HL-60/S4 treated with retinoic acid at 250 ng/mL for 4 days and 3 days (cell line): ENCODE data around the gene CMIP.

ENCODE experiments used
- in situ Hi-C: fragments of 300-500 bp; cut with MboI; formaldehyde crosslinking; loops from 2 replicates; pipeline ENCODE4 v1.7.0; 2022; ENCODE audit warnings: low sequenced_read_pairs

CMIP gene

GRCh38 chr16:81694494-81695280 lies 250.1 kb downstream of the CMIP start:
- in situ Hi-C loops: no loop called here

- in situ Hi-C loops: no loop called here
These were observed 250.9 kb downstream of the CMIP start for GRCh38 chr16:81695321-81696165.

- in situ Hi-C loops: no loop called here
These were observed 251.8 kb downstream of the CMIP start for GRCh38 chr16:81696166-81696960.

GRCh38 chr16:81696961-81697615 lies 252.5 kb downstream of the CMIP start:
- in situ Hi-C loops: no loop called here

GRCh38 chr16:81697616-81698309 lies 253.2 kb downstream of the CMIP start:
- in situ Hi-C loops: no loop called here

GRCh38 chr16:81698310-81698641 lies 253.7 kb downstream of the CMIP start:
- in situ Hi-C loops: no loop called here

GRCh38 chr16:81699596-81699995 lies 255.0 kb downstream of the CMIP start:
- in situ Hi-C loops: no loop called here

- in situ Hi-C loops: no loop called here
These were observed 255.6 kb downstream of the CMIP start for GRCh38 chr16:81700071-81700779.

- in situ Hi-C loops: no loop called here
These were observed 256.2 kb downstream of the CMIP start for GRCh38 chr16:81700780-81701165.

- in situ Hi-C loops: no loop called here
These were observed 256.8 kb downstream of the CMIP start for GRCh38 chr16:81701296-81701970.

GRCh38 chr16:81702506-81702905 lies 257.9 kb downstream of the CMIP start:
- in situ Hi-C loops: no loop called here

- in situ Hi-C loops: no loop called here
These were observed 258.9 kb downstream of the CMIP start for GRCh38 chr16:81703177-81704155.

GRCh38 chr16:81705261-81705660 lies 260.7 kb downstream of the CMIP start:
- in situ Hi-C loops: no loop called here

GRCh38 chr16:81706327-81707295 lies 262.0 kb downstream of the CMIP start:
- in situ Hi-C loops: no loop called here

- in situ Hi-C loops: no loop called here
These were observed 263.0 kb downstream of the CMIP start for GRCh38 chr16:81707411-81708265.
